ENCODE measurements around the gene URB2. TPM values are rescaled to one million over a fixed set of nuclear protein-coding genes. Genes with fewer than 3 reads are reported as not detected.

The URB2 gene
- total RNA-seq, 6 experiments from 2014 or later: 3.7 to 7.6 (median 3.9) TPM

GRCh38 chr1:229666585-229666984 lies 40.5 kb downstream of the URB2 start:
- TF ChIP-seq POLR2A (IDR thresholded peaks at IDR 0.05) (no peak), CTCF (IDR thresholded peaks at IDR 0.05) (no peak)
- no CpG with 5 or more reads among the region's 4 CpGs for WGBS (ENCODE audit: insufficient coverage, low coverage, low lambda C conversion rate, missing lambda C conversion rate)
- intact Hi-C loops (cut with DNase I): no loop called here
- no peaks in the 10 kb centered on the region for H3K36me3 ChIP-seq
- no peaks in the 10 kb centered on the region for H3K27me3 ChIP-seq
- H3K4me3 ChIP-seq: no peak overlapping the region
- ATAC-seq (no peak), DNase-seq (no peak)
- peaks cover 0 to under 1% (median 0%) of the 10 kb centered on the region in 4 donors for H3K4me1 ChIP-seq
- H3K9me3 ChIP-seq: no peaks in the 10 kb centered on the region
- H3K27ac ChIP-seq: no peak overlapping the region

GRCh38 chr1:229669333-229669732 lies 43.3 kb downstream of the URB2 start:
- no peaks in the 10 kb centered on the region for H3K9me3 ChIP-seq
- H3K27me3 ChIP-seq: no peaks in the 10 kb centered on the region
- ATAC-seq (peak; percentile 45 to 56 (median 48)), DNase-seq (peak in 1 of 3 donors; percentile 60)
- WGBS (ENCODE audit: insufficient coverage, low coverage, low lambda C conversion rate, missing lambda C conversion rate): 30% methylated on average over 3 of the region's 4 CpGs
- H3K27ac ChIP-seq: no peak overlapping the region
- H3K4me3 ChIP-seq: no peak overlapping the region
- intact Hi-C loops (cut with DNase I): no loop called here
- no peak for TF ChIP-seq CTCF (IDR thresholded peaks at IDR 0.05)
- no peak for TF ChIP-seq POLR2A (IDR thresholded peaks at IDR 0.05)
- no peaks in the 10 kb centered on the region for H3K36me3 ChIP-seq
- H3K4me1 ChIP-seq: no peaks in the 10 kb centered on the region

DNA sequence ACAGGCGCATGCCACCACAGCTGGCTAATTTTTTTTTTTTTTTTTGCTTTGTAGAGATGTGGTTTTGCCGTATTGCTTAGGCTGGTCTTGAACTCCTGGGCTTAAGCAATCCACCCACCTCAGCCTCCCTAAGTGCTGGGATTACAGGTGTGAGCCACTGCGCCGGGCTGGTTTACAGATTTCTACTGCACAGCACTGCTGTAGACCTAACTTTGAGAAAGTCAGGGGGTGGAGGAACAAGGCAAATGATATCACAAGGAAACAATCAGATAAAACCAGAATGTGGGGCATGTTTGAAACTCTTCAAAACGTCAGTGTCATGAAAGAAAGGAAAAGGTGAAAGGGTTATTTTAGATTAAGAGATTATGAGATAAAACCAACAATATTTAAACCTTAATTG lies 45.3 kb downstream of the URB2 start:
- H3K4me3 ChIP-seq: no peak overlapping the region
- H3K27me3 ChIP-seq: no peaks in the 10 kb centered on the region
- intact Hi-C loops (cut with DNase I): no loop called here
- WGBS (ENCODE audit: insufficient coverage, low coverage, low lambda C conversion rate, missing lambda C conversion rate): 77% methylated on average over 5 of the region's 5 CpGs
- H3K27ac ChIP-seq: no peak overlapping the region
- no peaks in the 10 kb centered on the region for H3K36me3 ChIP-seq
- no peak for TF ChIP-seq CTCF (IDR thresholded peaks at IDR 0.05)
- no peak for TF ChIP-seq POLR2A (IDR thresholded peaks at IDR 0.05)
- no peak for DNase-seq
- no peak for ATAC-seq
- no peaks in the 10 kb centered on the region for H3K4me1 ChIP-seq
- H3K9me3 ChIP-seq: no peaks in the 10 kb centered on the region

DNA sequence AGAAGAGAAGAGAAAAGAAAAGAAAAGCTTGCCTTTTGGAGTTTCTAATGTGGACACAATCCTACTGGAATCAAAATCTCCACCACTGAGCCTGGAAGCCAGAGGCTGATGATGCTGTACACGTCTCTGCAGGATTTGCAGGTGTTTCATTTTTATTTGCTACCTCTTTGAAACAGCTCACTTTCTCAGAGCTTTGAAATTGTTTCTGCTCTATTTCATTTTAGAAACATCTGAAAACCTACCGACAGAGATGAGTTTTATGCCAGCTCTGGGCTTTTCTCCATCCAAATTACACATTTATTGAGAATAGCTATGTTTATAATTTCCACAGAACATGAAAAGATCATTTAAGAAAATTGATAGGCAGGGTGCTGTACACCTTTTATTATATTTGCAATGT lies 46.2 kb downstream of the URB2 start:
- H3K4me1 ChIP-seq: no peaks in the 10 kb centered on the region

More for the DNA sequence above, 46.2 kb downstream of the URB2 start:
- no peak for ATAC-seq
- no peaks in the 10 kb centered on the region for H3K27me3 ChIP-seq
- no peaks in the 10 kb centered on the region for H3K36me3 ChIP-seq
- intact Hi-C loops (cut with DNase I): no loop called here
- no peak overlapping the region for H3K27ac ChIP-seq
- H3K9me3 ChIP-seq: no peaks in the 10 kb centered on the region
- 88% methylated on average over 2 of the region's 2 CpGs for WGBS (ENCODE audit: insufficient coverage, low coverage, low lambda C conversion rate, missing lambda C conversion rate)
- no peak overlapping the region for H3K4me3 ChIP-seq
- no peak for TF ChIP-seq CTCF (IDR thresholded peaks at IDR 0.05)
- TF ChIP-seq POLR2A (IDR thresholded peaks at IDR 0.05): no peak
- DNase-seq: no peak

Data from right lobe of liver (tissue), 6 donors.